HG03378 (cell line): Measurements from ENCODE around the gene MAP3K5.
"Not testable (repeated sequence)": the region's sequence is repeated elsewhere in the genome, so short reads cannot be mapped to it uniquely, and the experiment has no call there.

Source experiments
- ATAC-seq: cut with Tn5 transposase; IDR thresholded peaks from one replicate; pipeline ENCODE4 v1.9.1; 2021; ENCODE audit warnings: mild to moderate bottlenecking, moderate library complexity; ENCODE audit not compliant: unreplicated experiment

The MAP3K5 gene

DNA sequence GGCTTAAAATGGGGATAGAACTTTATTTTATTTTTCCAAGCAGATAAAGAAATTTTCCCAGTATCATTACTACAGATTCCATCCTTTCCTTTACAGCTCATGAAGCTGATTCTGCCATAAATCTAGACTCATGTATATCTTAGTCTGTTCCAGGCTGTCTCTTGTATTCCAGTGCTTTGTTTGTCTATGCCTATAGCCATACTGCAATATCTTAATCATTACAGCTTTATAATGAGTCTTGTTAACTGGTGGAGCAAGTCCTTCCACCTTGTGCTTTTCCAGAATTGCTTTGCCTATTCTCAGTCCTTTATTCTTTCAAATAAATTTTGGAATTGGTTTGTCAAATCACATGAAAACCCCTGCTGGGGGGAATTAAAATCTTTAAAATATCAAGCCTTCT lies 99.2 kb downstream of the MAP3K5 start:
- no peak for ATAC-seq

GRCh38 chr6:136687894-136688293 lies 104.4 kb downstream of the MAP3K5 start:
- not testable (repeated sequence) for ATAC-seq

GRCh38 chr6:136685540-136686108 lies 106.7 kb downstream of the MAP3K5 start:
- ATAC-seq = no peak

DNA sequence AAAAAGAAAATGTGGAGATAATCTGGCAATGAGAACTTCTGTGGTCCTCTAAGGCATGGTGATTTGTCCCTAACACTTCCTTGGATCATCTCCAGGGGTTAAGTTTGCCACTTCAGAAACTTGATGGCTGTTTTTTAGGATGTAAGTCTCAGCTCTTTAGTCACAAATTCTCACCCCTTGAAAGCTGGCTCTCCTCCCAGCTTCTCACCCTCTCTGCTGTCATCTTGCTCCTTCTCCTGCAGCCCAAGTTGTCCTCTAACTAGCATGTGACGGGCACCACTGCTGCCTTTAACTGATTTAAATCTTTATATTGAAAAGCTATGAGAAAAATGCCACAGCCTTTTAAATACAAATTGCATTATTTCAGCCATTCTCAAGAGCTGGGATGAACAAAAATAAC lies 107.8 kb downstream of the MAP3K5 start:
- no peak for ATAC-seq

GRCh38 chr6:136683209-136683941 lies 108.9 kb downstream of the MAP3K5 start:
- no peak for ATAC-seq

DNA sequence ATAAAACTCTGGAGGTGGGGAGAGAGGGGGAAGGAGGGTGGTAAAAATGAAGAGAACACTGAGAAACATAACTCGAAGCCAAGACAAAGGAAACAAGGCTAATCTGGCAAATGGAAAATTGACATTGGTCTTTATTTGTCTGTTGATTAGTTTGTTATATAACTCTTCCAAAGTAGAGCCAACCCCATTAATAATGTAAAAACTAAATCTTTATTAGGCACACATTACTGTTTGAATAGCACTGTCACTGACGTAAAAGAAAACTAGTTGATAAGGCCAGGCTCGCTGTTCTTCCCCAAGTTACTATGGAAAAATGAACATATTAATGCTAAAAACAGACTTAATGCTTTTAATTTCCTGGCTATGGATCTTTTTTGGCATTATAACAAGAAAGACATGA lies 110.0 kb downstream of the MAP3K5 start:
- ATAC-seq = no peak

DNA sequence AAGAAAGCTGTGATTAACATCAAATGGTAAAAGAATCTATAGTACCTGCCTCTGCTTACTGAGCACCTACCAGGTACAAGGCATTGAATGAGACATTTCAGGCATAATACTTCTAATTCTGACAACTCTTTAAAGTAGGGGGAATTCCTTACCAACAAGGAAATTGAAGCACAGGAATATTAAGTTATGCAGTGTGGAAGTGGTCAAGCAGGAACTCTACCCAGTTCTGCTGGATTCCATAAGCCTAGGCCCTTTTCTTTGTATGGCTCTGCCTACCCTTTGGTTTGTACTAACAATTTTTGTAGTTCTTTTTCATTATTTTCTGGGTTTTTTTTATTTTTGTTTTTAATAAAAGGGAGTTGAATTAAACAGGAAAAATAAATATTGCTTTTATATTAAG lies 114.5 kb downstream of the MAP3K5 start:
- ATAC-seq = no peak

DNA sequence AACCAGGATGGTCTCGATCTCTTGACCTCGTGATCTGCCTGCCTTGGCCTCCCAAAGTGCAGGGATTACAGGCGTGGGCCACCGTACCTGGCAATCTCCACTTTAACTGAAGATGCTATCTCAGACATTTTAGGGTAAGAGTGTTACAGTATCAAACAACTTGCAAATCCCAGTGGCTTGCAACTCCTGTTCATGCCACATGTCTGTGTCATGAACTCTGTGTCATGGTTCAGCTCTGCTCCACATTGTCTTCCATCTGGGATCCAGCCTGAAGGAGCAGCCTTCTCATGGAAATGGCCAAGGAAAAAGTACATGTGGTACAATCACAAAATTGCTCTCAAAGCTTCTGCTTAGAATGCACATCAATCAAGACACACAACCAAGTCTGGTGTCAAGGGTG lies 114.9 kb downstream of the MAP3K5 start:
- no peak for ATAC-seq

GRCh38 chr6:136676075-136676474 lies 116.2 kb downstream of the MAP3K5 start:
- ATAC-seq = no peak

- no peak for ATAC-seq
These were observed 118.7 kb downstream of the MAP3K5 start for GRCh38 chr6:136673571-136673970.

DNA sequence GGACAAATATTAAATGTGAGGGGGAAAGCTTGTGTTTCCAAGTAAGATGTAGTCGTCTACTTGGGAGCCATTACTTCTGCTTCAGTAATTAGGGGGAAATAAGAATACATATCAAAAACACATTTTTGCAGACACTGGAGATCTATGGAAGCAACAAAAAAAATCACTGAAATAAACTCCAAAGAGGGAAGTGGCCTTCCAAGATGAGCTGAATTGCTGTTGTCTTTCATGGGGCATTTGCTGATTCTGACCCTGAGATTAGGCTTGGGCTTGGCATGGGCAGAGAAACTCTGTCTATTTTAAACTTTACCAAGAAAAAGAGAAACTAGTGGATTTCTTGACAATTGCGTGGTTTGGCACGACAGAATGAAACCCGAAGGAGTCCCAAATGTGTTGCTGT lies 120.1 kb downstream of the MAP3K5 start:
- ATAC-seq = no peak

DNA sequence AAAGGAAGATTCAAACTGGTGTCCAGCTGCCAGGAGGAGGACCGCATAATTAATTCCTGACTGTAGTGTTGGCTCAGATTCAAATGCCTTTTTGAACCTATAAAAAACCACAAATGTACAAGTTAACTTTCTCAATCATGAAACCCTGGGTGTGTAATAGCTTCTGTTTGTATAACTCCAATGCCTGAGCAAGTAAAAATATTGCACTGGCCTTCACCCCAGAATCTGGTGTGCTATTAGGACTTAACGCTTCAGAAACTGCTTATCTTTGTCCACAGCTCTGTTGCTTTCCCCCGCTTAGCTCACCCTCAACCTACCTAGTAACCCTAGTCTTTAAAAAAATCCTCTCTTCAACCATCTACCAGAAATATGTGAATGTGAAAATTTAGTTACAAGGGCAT lies 123.0 kb downstream of the MAP3K5 start:
- no peak for ATAC-seq

- no peak for ATAC-seq
These were observed 123.7 kb downstream of the MAP3K5 start for GRCh38 chr6:136668571-136668970.

GRCh38 chr6:136666041-136666440 lies 126.2 kb downstream of the MAP3K5 start:
- ATAC-seq = no peak

- ATAC-seq = no peak
These were observed 129.7 kb downstream of the MAP3K5 start for GRCh38 chr6:136662347-136663237.

DNA sequence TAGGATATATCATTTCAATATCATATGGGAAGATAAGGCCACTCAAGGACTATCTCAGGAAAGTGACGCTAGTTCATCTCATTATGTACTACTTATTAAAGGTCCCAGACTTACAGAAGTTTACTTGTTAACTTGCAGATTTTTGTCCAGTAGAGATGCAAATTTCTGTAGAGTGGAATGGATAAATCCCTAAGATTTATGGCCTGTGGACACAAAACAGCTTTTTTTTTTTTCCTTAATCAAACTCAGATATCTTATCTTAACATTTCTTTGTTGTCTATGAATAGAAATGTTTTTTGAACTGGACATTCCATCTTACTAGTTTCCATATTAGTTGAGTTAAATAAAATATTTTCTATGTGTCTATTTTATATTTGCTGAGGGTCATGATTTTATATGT lies 131.6 kb downstream of the MAP3K5 start:
- no peak for ATAC-seq

DNA sequence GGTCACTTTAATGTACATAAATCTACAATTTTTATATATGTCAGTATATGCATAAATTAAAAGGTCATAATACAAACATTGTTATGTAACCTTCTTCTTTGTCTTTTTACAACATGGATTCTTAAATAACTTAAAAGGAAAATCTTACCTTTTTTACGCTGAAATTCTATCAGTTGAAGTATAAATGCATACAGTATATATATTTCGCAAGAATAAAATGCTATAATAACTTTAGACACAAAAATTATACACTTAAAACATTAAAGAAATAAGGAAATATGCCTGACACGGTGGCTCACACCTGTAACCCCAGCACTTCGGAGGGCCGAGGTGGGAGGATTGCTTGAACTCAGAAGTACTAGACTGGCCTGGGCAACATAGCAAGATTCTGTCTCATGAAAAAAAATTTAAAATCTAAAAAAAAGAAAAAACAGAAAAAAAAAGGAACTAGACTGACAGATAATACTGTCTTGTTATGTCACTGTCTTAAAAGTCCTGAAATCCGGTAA lies 132.2 kb downstream of the MAP3K5 start:
- no peak for ATAC-seq

DNA sequence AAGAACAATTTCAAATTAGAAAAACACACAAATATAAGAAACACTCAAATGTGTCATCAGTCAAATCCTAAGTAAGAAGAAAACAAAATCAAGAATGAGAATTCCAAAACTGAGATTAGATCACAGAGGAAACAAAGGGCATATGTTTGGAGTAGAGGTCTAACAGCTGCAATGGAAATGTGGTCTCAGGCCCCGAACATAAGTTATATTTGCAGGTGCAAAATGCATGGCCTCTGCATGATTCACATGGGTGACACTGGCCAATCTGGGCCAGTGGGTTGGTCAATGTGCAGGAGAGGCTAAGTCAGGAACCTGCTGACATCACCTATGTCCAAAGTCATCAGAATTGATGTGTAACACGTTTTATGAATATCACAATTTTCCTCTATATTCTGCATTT lies 133.6 kb downstream of the MAP3K5 start:
- ATAC-seq = no peak

DNA sequence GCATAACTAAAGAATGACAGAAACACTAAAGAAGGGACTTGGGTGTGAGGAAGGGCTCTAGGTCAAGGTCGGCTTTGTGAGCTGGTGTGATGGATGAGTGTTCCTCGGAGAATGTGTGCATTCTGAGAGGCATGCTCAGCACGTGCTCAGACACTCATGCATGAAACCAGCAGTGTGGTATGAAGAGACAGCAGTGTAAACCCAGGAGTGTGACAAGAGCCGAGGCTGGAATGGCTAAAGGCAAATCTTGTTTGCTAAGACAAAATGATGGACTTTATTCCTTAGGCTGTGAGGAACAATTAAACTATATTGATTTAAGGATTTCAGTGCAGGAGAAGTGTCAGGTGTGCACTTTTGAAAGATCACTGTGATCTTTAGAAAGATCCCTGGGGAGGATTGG lies 134.6 kb downstream of the MAP3K5 start:
- ATAC-seq = no peak

DNA sequence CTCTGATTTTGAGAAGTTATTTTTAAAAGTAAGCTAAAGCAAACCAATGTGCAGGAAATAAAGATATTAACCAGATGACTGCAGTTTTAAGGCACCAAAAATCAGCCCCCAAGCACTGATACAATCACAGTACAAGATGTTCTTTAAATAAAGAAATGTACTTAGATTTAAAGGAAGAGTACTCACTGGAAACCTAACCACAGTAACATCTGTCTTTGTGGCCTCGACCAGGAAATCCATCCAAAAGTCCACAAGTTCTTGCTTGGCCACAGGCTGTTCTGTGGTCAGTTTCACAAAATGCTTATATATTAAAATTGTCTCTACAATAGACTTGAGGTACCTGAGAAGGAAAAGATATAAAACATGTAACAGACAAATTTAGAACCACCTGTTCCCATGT lies 136.2 kb downstream of the MAP3K5 start:
- ATAC-seq = no peak

GRCh38 chr6:136655239-136656014 lies 136.8 kb downstream of the MAP3K5 start:
- no peak for ATAC-seq
